ENCODE measurements around the gene CABLES1. TPM values are rescaled to one million over a fixed set of nuclear protein-coding genes. Genes with fewer than 3 reads are reported as not detected.

Gene CABLES1
- polyA plus RNA-seq, 3 donors: 0.09 to 0.15 TPM; not detected in 1

DNA sequence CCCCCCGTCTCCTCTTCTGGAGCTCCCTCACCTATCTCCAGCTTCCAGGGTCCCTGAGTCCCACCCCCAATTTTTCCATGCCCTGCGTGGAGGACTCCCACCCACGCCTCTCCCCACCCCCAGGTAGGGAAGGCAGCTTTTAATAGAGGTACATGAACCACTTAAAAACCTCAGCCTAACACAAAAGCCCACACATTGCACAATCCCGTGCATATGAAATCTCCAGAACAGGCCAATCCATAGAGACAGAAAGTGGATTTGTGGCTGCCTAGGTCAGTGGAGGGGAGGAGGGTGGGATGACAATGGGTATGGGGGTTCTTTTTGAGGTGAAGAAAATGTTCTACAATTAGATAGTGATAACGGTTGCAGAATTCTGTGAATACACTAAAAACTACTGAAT is 145.6 kb downstream of the CABLES1 start:
- no peak overlapping the region for H3K9ac ChIP-seq (ENCODE audit: insufficient read depth, low read length, poor library complexity, severe bottlenecking)
- H3K36me3 Mint-ChIP-seq: no peaks in the 10 kb centered on the region
- peaks cover 9 to 17% (median 15%) of the 10 kb centered on the region in 7 donors for H3K9me3 Mint-ChIP-seq
- no peaks in the 10 kb centered on the region for H3K27me3 ChIP-seq (ENCODE audit: control insufficient read depth in 2 of 2, insufficient read depth in 2 of 2, low read length in 2 of 2)
- no peak overlapping the region for H3K27ac ChIP-seq (ENCODE audit: low read depth in 1 of 2, low read length in 2 of 2)
- TF ChIP-seq, protein P1, sequence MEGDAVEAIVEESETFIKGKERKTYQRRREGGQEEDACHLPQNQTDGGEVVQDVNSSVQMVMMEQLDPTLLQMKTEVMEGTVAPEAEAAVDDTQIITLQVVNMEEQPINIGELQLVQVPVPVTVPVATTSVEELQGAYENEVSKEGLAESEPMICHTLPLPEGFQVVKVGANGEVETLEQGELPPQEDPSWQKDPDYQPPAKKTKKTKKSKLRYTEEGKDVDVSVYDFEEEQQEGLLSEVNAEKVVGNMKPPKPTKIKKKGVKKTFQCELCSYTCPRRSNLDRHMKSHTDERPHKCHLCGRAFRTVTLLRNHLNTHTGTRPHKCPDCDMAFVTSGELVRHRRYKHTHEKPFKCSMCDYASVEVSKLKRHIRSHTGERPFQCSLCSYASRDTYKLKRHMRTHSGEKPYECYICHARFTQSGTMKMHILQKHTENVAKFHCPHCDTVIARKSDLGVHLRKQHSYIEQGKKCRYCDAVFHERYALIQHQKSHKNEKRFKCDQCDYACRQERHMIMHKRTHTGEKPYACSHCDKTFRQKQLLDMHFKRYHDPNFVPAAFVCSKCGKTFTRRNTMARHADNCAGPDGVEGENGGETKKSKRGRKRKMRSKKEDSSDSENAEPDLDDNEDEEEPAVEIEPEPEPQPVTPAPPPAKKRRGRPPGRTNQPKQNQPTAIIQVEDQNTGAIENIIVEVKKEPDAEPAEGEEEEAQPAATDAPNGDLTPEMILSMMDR (IDR thresholded peaks at IDR 0.05): no peak
- WGBS (ENCODE audit: insufficient coverage): no CpG with 5 or more reads among the region's 5 CpGs
- no peaks in the 10 kb centered on the region for H3K79me2 ChIP-seq (ENCODE audit: insufficient read depth, low read length)
- peaks cover 8 to 19% of the 10 kb centered on the region in 2 donors for H3K9me3 ChIP-seq (replicated peaks in 1 of 2; ENCODE audit: control insufficient read depth in 1 of 2, insufficient read depth in 1 of 2, low read length in 2 of 2)
- no peak overlapping the region for H3K4me3 Mint-ChIP-seq
- intact Hi-C loops (cut with micrococcal nuclease): no loop called here
- H3K4me2 ChIP-seq (replicated peaks; ENCODE audit: extremely low read depth, low read length, poor library complexity, severe bottlenecking): no peak overlapping the region
- H3K4me1 ChIP-seq (ENCODE audit: control insufficient read depth in 1 of 2, insufficient read depth in 2 of 2, low read length in 2 of 2): no peaks in the 10 kb centered on the region
- no peak overlapping the region for H2AFZ ChIP-seq (ENCODE audit: insufficient read depth, low read depth, low read length, poor library complexity, severe bottlenecking)
- no peak overlapping the region for H3K4me3 ChIP-seq (replicated peaks in 1 of 3; ENCODE audit: low read depth in 2 of 3, low read length in 3 of 3)
- H3K27me3 Mint-ChIP-seq (ENCODE audit: low read depth in 3 of 3): peaks cover 0 to 4% (median 1%) of the 10 kb centered on the region in 3 donors
- H3K27ac Mint-ChIP-seq: no peak overlapping the region
- no peaks in the 10 kb centered on the region for H4K20me1 ChIP-seq (ENCODE audit: insufficient read depth, low read length)
- H3K4me1 Mint-ChIP-seq: no peaks in the 10 kb centered on the region
- no peak for DNase-seq
- no peaks in the 10 kb centered on the region for H3K36me3 ChIP-seq (replicated peaks in 1 of 2; ENCODE audit: control insufficient read depth in 1 of 2, insufficient read depth in 2 of 2, low read length in 2 of 2)

DNA sequence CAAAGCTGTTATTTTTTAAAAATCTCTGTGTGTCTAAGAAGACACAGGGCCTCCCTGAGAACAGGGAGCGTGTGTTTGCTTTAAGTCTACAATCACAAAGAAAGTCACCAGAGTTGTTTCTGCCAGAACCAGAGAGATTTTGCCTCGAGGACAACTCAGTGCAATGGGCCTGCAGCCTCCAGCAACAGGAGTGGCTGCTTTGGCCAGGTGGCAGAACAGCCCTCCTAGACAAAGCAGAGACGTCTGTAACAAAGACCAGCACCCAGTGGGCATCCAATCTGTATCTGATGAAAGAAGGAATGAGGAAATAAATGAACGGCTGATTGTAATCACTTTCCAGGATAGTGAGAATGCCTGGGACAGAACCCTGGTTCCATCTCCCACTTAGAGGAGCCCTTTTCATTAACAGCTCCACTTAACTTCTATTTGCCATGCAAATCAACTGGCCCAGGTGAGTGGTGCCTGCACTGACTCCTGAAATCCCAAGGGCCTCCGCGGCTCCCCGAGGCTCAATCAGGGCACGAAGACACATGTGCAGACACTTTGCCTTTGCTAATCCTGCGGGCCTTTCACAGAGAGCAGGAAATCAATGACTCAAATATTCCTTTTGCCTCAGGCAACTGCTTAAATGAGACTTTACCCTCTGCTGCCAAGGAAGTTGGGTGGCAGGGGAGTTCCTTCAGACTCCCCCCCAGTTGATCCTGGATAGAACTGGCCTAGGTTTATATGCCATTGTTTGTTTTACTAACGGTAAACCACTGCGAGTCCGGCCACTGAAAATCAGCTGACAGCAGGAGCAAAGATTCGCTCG is 146.5 kb downstream of the CABLES1 start:
- Histone ChIP-seq H3K27me3 (ENCODE audit: control insufficient read depth in 2 of 2, insufficient read depth in 2 of 2, low read length in 2 of 2) (no peaks in the 10 kb centered on the region), H3K27ac (ENCODE audit: low read depth in 1 of 2, low read length in 2 of 2) (no peak overlapping the region), H4K20me1 (ENCODE audit: insufficient read depth, low read length) (no peaks in the 10 kb centered on the region), H3K4me2 (replicated peaks; ENCODE audit: extremely low read depth, low read length, poor library complexity, severe bottlenecking) (no peak overlapping the region), H3K4me3 (replicated peaks in 1 of 3; ENCODE audit: low read depth in 2 of 3, low read length in 3 of 3) (no peak overlapping the region), H2AFZ (ENCODE audit: insufficient read depth, low read depth, low read length, poor library complexity, severe bottlenecking) (no peak overlapping the region), H3K4me1 (ENCODE audit: control insufficient read depth in 1 of 2, insufficient read depth in 2 of 2, low read length in 2 of 2) (no peaks in the 10 kb centered on the region), H3K9me3 (replicated peaks in 1 of 2; ENCODE audit: control insufficient read depth in 1 of 2, insufficient read depth in 1 of 2, low read length in 2 of 2) (peaks cover 8 to 13% of the 10 kb centered on the region in 2 donors), H3K79me2 (ENCODE audit: insufficient read depth, low read length) (no peaks in the 10 kb centered on the region), H3K36me3 (replicated peaks in 1 of 2; ENCODE audit: control insufficient read depth in 1 of 2, insufficient read depth in 2 of 2, low read length in 2 of 2) (no peaks in the 10 kb centered on the region), H3K9ac (ENCODE audit: insufficient read depth, low read length, poor library complexity, severe bottlenecking) (no peak overlapping the region)
- intact Hi-C loops (cut with micrococcal nuclease): no loop called here
- Mint-ChIP-seq H3K27ac (no peak overlapping the region), H3K27me3 (ENCODE audit: low read depth in 3 of 3) (peaks cover 0 to 1% (median under 1%) of the 10 kb centered on the region in 3 donors), H3K4me1 (no peaks in the 10 kb centered on the region), H3K9me3 (peaks cover 8 to 14% (median 12%) of the 10 kb centered on the region in 7 donors), H3K4me3 (no peak overlapping the region), H3K36me3 (no peaks in the 10 kb centered on the region)
- no peak for DNase-seq
- 96% methylated on average over 12 of the region's 14 CpGs for WGBS (ENCODE audit: insufficient coverage)
- TF ChIP-seq, protein P1 (IDR thresholded peaks at IDR 0.05): no peak
